Bronchial epithelial cell (primary cell): Measurements from ENCODE around the gene RPP25. TPM values are rescaled to one million over a fixed set of nuclear protein-coding genes. Genes with fewer than 3 reads are reported as not detected.
A peak's percentile ranks its signal among the peaks of the same experiment; 100 is the strongest.
"Not testable (repeated sequence)": the region's sequence is repeated elsewhere in the genome, so short reads cannot be mapped to it uniquely, and the experiment has no call there.

Experiments used
- DNase-seq: peaks from one replicate; pipeline ENCODE4 v3.0.0-alpha.2; 2010; ENCODE audit warnings: low read depth
- FAIRE-seq: peaks from 2 replicates; lab custom pipeline; 2011; peaks lifted over from hg19 to GRCh38; lab: Jason Lieb, UNC
- H3K27me3 ChIP-seq: 2 replicates; pipeline ENCODE4 v1.5.1; 2011; ENCODE audit warnings: low read length; ENCODE audit not compliant: control insufficient read depth, insufficient read depth
- H3K36me3 ChIP-seq: 2 replicates; pipeline ENCODE4 v1.5.1; 2011; ENCODE audit warnings: low read length; ENCODE audit not compliant: control insufficient read depth, insufficient read depth
- H3K4me3 ChIP-seq: 2 replicates; pipeline ENCODE4 v1.5.1; 2011; ENCODE audit warnings: mild to moderate bottlenecking, low read depth, low read length, control low read depth
- CTCF ChIP-seq: IDR thresholded peaks from 2 replicates; pipeline ENCODE4 v1.5.1; 2011; ENCODE audit warnings: mild to moderate bottlenecking, moderate library complexity, low read length, control low read depth, inconsistent platforms; ENCODE audit not compliant: insufficient read depth, severe bottlenecking
- total RNA-seq: library from RNA; depleted of rRNA; stranded (reverse); fragments of >200 nt; gene quantifications from 2 replicates; pipeline ENCODE4 v1.2.1, GENCODE V29; 2014

RPP25 gene
- total RNA-seq, 1 donor from 2014 or later, result 8.7 TPM

- no peak for TF ChIP-seq CTCF
- FAIRE-seq, result no peak
- Histone ChIP-seq H3K36me3 (no peaks in the 10 kb centered on the region), H3K4me3 (no peak overlapping the region), H3K27me3 (peaks cover 15% of the 10 kb centered on the region)
- DNase-seq, result no peak
Observed at GRCh38 chr15:74954515-74954914, 2.1 kb downstream of the RPP25 start.

GRCh38 chr15:74951006-74951405 is 5.6 kb downstream of the RPP25 start:
- Histone ChIP-seq H3K27me3 (no peaks in the 10 kb centered on the region), H3K4me3 (no peak overlapping the region), H3K36me3 (no peaks in the 10 kb centered on the region)
- DNase-seq (no peak), FAIRE-seq (no peak)
- no peak for TF ChIP-seq CTCF

- no peak overlapping the region for H3K4me3 ChIP-seq
- H3K27me3 ChIP-seq, result no peaks in the 10 kb centered on the region
- DNase-seq, result peak; percentile 69
- H3K36me3 ChIP-seq, result no peaks in the 10 kb centered on the region
- peak; percentile 94 for TF ChIP-seq CTCF
- FAIRE-seq, result no peak
Observed at GRCh38 chr15:74950078-74950908, 6.3 kb downstream of the RPP25 start.

GRCh38 chr15:74937590-74938371 is 18.8 kb downstream of the RPP25 start, which contains the start of gene COX5A:
Gene COX5A, minus strand, starts transcription at chr15:74938073. Its CDS starts 59 bp downstream, at chr15:74938014.
- Histone ChIP-seq H3K4me3 (peak within 1 kb of the TSS; percentile 81), H3K36me3 (no peaks in the 10 kb centered on the region), H3K27me3 (no peaks in the 10 kb centered on the region)
- FAIRE-seq (no peak), DNase-seq (peak; percentile 90)
- no peak for TF ChIP-seq CTCF

GRCh38 chr15:74937272-74937589 is 19.3 kb downstream of the RPP25 start:
- FAIRE-seq (no peak), DNase-seq (no peak)
- Histone ChIP-seq H3K27me3 (no peaks in the 10 kb centered on the region), H3K4me3 (peak overlapping the region; percentile 81), H3K36me3 (no peaks in the 10 kb centered on the region)
- no peak for TF ChIP-seq CTCF

- not testable (repeated sequence) for DNase-seq, H3K4me3 ChIP-seq, FAIRE-seq, H3K27me3 ChIP-seq, H3K36me3 ChIP-seq
Observed at GRCh38 chr15:74935193-74935592, 21.4 kb downstream of the RPP25 start.
